GM12872 (cell line): ENCODE measurements around the gene SLC1A1.

Source experiments
- TF ChIP-seq, protein P1 (sequence below): IDR thresholded peaks from 3 replicates; pipeline ENCODE4 v1.5.1; 2011; ENCODE audit warnings: low read depth, mild to moderate bottlenecking, low read length, moderate library complexity; ENCODE audit not compliant: insufficient read depth

SLC1A1 gene

GRCh38 chr9:4549751-4550295, 59.6 kb downstream of the SLC1A1 start:
- TF ChIP-seq, protein P1, sequence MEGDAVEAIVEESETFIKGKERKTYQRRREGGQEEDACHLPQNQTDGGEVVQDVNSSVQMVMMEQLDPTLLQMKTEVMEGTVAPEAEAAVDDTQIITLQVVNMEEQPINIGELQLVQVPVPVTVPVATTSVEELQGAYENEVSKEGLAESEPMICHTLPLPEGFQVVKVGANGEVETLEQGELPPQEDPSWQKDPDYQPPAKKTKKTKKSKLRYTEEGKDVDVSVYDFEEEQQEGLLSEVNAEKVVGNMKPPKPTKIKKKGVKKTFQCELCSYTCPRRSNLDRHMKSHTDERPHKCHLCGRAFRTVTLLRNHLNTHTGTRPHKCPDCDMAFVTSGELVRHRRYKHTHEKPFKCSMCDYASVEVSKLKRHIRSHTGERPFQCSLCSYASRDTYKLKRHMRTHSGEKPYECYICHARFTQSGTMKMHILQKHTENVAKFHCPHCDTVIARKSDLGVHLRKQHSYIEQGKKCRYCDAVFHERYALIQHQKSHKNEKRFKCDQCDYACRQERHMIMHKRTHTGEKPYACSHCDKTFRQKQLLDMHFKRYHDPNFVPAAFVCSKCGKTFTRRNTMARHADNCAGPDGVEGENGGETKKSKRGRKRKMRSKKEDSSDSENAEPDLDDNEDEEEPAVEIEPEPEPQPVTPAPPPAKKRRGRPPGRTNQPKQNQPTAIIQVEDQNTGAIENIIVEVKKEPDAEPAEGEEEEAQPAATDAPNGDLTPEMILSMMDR: no peak

DNA sequence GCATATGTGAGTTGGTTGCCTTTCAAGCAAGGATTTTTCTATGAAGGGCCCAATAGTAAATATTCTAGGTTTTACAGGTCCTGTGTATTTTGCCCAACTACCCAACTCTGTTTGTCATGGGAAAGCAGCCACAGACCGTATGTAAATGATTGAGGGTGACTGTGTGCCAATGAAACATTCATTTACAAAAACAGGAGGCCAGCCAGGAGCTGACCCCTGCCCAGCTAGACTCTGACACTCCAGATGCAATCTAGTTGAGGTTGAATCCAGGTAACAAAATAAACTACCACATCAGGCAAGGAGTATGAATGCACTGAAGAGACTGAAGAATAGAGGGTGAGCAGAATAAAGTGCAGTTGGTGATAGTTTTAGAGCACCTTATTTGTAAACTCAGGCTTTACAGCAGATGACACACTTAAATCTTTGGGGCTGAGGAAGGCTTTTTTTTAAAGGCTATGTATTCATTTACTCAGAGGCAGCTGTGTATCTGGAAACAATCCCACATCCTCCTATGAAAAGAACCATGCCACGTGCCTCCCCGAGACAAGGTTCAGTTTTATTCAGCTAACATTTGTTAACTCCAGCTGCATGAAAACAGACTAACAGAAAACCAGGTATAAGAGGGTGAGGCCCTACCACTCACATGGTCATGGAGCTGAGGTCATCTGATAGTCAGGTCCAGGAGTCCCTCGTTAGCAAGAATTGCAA, 60.7 kb downstream of the SLC1A1 start:
- TF ChIP-seq, protein P1: no peak

GRCh38 chr9:4553951-4554381, 63.7 kb downstream of the SLC1A1 start:
- TF ChIP-seq, protein P1: no peak

DNA sequence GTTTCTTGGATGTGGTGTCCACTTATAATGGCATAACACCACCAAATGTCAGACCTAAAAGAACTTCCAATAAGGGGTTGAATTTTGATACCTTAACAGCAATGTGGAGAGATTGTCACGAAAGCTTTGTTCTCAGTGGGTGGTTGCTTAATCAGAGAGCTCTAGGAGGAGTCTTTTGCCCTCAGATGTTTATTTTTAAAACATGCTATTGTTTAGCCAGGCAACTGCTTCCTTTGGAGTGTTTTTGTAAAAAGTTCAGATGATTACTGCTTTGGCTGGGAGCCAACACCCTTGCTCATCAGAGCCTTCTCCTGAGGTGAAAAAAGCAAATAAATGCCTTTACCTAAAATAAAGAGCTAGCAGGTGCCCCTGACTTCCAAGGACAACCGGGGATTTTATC, 65.0 kb downstream of the SLC1A1 start:
- TF ChIP-seq, protein P1: no peak

DNA sequence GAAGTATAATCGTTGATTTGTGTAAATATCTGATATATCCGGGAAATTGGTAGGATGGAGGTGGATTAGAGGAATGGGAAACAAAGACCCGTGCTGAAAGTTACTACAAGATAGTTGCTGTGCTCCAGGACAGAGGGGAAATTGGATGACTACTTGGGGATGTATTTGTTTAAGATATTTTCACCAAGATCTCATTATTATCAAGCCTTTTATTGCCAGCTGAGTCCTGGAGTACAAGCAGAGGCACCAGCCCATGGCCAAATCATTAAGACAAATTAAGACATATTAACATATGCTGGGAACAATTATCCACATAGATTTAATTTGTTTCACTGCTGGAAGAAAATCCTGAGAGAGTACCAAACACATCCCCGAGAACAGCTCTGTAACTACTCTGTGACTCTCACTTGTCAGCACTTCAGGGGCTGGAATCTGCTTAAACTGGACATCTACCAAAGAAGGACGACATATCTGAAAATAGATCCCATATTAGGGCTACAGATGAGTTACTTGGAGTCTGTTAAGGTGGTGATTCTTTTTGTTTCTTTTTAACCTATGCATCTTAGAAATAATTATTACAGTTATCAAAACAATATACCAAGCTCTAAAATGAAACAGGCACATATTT, 68.2 kb downstream of the SLC1A1 start:
- TF ChIP-seq, protein P1: no peak

- TF ChIP-seq, protein P1: no peak
Observed at GRCh38 chr9:4559261-4560182, 69.3 kb downstream of the SLC1A1 start.

DNA sequence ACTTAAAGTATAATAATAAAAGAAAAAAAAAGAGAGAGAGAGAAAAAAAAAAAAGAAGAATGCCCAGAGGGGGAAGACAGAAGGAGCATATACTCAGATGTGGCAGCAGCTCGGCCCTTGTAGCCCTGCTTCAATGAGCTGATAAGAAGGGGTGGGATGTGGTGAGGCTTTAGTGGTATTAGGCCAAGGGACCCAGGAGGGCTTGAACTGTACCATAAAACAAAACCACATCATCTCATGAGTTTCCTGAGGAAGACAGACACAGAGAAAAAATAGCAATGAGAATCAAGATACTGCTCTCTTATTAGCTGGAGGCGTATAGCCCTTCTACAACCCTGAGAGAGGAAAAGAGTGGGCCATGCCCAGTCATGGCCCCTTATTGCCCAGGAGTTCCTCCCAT, 72.8 kb downstream of the SLC1A1 start:
- TF ChIP-seq, protein P1: no peak
